Measurements from ENCODE around the gene EMC10. TPM values are rescaled to one million over a fixed set of nuclear protein-coding genes. Genes with fewer than 3 reads are reported as not detected.

Gene EMC10
- polyA plus RNA-seq, 1 experiment: 89.1 TPM

DNA sequence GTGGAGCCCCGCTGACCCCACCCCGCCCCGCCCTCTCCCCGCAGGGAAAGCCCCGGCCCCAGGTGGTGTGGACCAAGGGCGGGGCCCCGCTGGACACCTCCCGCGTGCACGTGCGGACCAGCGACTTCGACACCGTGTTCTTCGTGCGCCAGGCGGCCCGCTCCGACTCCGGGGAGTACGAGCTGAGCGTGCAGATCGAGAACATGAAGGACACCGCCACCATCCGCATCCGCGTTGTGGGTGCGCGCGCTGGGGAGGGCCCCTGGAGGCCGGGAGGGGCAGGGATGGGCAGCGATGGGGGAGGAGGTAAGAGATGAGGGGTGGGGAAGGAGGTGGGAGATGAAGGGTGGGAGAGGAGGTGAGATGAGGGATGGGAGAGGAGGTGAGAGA, 17.2 kb upstream of the EMC10 start:
- Histone ChIP-seq H3K36me3 (ENCODE audit: control insufficient read depth, insufficient read depth, low read length) (no peaks in the 10 kb centered on the region), H3K4me3 (ENCODE audit: low read depth, low read length) (no peak overlapping the region), H3K27me3 (ENCODE audit: control insufficient read depth, insufficient read depth, low read length) (peaks cover 2% of the 10 kb centered on the region)
- CTCF ChIA-PET: interaction anchor here (1.3 to 1.4 kb wide), 2 partner anchors 91 to 101 kb away, joined by 3 to 6 read pairs; no protein-coding TSS in a partner anchor
- TF ChIP-seq, protein P1, sequence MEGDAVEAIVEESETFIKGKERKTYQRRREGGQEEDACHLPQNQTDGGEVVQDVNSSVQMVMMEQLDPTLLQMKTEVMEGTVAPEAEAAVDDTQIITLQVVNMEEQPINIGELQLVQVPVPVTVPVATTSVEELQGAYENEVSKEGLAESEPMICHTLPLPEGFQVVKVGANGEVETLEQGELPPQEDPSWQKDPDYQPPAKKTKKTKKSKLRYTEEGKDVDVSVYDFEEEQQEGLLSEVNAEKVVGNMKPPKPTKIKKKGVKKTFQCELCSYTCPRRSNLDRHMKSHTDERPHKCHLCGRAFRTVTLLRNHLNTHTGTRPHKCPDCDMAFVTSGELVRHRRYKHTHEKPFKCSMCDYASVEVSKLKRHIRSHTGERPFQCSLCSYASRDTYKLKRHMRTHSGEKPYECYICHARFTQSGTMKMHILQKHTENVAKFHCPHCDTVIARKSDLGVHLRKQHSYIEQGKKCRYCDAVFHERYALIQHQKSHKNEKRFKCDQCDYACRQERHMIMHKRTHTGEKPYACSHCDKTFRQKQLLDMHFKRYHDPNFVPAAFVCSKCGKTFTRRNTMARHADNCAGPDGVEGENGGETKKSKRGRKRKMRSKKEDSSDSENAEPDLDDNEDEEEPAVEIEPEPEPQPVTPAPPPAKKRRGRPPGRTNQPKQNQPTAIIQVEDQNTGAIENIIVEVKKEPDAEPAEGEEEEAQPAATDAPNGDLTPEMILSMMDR (IDR thresholded peaks at IDR 0.05; ENCODE audit: insufficient read depth, low read depth, low read length): no peak
- POLR2A ChIA-PET: no interaction called here
- no peak for DNase-seq (ENCODE audit: low read depth)

DNA sequence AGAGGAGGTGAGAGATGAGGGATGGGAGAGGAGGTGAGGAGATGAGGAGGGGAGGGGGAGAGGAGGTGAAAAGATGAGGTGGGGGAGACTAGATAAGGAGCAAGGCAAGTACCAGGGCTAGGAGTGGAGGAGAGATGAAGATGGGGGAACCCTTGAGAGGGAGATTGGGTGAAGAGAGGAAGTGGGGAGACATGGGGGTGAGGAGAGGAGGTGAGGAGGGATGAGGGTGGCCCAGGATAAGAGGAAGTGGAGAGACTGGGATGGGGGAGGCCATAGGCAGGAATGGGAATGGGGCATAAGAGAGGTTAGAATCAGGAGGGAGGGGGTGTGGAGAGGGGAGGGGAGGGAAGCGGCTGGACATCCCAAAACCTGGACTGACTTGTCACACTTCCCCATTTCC, 16.7 kb upstream of the EMC10 start:
- ChIA-PET CTCF (interaction anchor here (1.4 to 7.8 kb wide), 5 partner anchors 10 to 103 kb away, joined by 4 to 82 read pairs (median 9); partner anchors contain the start of genes NAPSA and POLD1), POLR2A (no interaction called here)
- H3K36me3 ChIP-seq (ENCODE audit: control insufficient read depth, insufficient read depth, low read length): no peaks in the 10 kb centered on the region
- DNase-seq (ENCODE audit: low read depth): no peak
- peaks cover 2% of the 10 kb centered on the region; the same call in 1 of the 2 replicates for H3K27me3 ChIP-seq (ENCODE audit: control insufficient read depth, insufficient read depth, low read length)
- H3K4me3 ChIP-seq (ENCODE audit: low read depth, low read length): no peak overlapping the region
- TF ChIP-seq, protein P1 (IDR thresholded peaks at IDR 0.05; ENCODE audit: insufficient read depth, low read depth, low read length): no peak

DNA sequence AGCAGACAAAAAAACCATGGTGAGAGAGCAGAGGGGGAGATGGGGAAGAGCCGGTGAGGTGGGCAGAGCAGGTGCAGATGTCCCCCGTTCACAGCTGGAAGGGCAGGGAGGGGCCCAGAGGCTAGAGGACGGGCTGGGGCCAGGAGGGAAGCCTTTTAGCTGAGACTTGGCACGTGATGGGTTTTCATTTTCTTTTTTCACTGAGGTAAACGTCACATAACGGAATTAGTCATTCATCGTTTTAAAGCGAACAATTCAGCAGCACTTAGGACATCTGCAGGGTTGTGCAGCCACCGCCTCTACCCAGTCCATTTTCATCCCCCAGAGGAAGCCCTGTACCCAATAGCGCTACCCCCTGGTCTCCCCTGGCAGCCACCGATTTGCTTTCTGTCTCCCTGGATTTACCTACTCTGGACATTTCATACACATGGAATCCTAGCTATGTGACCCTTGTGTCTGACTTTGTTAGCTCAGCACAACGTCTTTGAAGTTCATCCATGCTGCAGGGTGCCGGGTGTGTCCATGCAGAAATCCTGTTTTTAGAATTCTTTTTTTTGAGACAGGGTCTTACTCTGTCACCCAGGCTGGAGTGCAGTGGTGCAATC, 16.0 kb upstream of the EMC10 start:
- Histone ChIP-seq H3K27me3 (ENCODE audit: control insufficient read depth, insufficient read depth, low read length) (peaks cover 2% of the 10 kb centered on the region; the same call in 1 of the 2 replicates), H3K4me3 (ENCODE audit: low read depth, low read length) (no peak overlapping the region), H3K36me3 (ENCODE audit: control insufficient read depth, insufficient read depth, low read length) (no peaks in the 10 kb centered on the region)
- ChIA-PET CTCF (interaction anchor here (0.7 to 7.8 kb wide), 17 partner anchors 8 to 108 kb away, joined by 3 to 82 read pairs (median 4); partner anchors contain the start of genes NAPSA, NR1H2 and POLD1), POLR2A (interaction anchor here (1.0 kb wide), 1 partner anchor 92 kb away, joined by 3 read pairs; no protein-coding TSS in a partner anchor)
- no peak for DNase-seq (ENCODE audit: low read depth)
- TF ChIP-seq, protein P1 (IDR thresholded peaks at IDR 0.05; ENCODE audit: insufficient read depth, low read depth, low read length): no peak

DNA sequence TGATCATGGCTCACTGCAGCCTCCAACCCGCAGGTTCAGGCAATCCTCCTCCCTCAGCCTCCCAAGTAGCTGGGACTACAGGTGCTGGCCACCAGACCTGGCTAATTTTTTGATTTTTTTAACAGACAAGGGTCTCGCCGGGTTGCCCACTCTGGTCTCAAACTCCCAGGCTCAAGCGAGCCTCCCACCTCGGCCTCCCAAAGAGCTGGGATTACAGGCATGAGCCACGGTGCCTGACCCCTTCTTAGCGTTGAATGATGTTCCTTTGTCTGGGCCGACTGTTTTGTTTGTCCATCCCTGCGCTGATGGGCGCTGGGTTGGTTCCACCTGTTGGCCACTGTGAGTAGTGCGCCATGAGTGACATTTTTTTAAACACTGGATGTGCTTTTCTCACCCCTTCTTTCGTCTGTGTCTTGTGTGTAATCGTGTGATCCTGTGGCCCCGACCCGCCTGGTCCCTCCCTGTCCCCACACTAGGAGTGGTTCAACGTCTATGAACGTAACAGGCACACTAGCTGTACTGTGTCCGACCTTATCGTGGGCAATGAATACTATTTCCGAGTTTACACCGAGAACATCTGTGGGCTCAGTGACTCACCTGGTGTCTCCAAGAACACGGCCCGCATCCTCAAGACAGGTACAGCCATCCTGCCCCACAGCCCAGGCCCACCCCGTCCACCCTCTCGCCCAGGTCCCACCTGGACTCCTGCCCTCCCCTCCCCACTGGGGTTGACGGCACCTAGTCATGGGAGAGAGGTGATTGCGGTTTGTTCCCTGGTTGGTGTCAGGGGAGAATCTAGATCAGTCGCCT, 15.0 kb upstream of the EMC10 start:
- Histone ChIP-seq H3K36me3 (ENCODE audit: control insufficient read depth, insufficient read depth, low read length) (no peaks in the 10 kb centered on the region), H3K27me3 (ENCODE audit: control insufficient read depth, insufficient read depth, low read length) (peaks cover 2% of the 10 kb centered on the region; the same call in 1 of the 2 replicates), H3K4me3 (ENCODE audit: low read depth, low read length) (no peak overlapping the region)
- POLR2A ChIA-PET: interaction anchor here (1.0 kb wide), 1 partner anchor 93 kb away, joined by 3 read pairs; no protein-coding TSS in a partner anchor
- DNase-seq (ENCODE audit: low read depth): peak; percentile 6
- TF ChIP-seq, protein P1 (IDR thresholded peaks at IDR 0.05; ENCODE audit: insufficient read depth, low read depth, low read length): peak; percentile 86
- CTCF ChIA-PET: interaction anchor here (0.7 to 7.8 kb wide), 18 partner anchors 8 to 109 kb away, joined by 3 to 82 read pairs (median 4); partner anchors contain the start of genes NAPSA, NR1H2 and POLD1

DNA sequence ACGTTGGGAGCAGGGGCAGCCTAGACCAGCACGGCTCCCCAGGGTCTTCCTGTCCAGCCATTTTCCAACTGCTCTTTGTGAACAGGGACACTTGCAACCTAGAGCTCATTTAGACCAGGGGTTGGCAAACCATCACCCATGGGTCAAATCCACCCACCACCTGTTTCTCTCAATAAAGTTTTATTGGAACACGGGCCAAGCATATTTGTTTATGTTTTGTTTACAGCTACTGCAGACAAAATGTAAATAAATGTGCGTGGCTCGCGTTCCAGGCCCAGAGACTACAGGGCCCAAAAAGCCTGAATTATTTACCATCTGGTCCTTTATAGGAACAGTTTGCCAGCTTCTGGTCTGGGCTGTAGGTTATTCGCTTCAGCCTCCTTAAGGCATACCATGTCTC, 13.3 kb upstream of the EMC10 start:
- Histone ChIP-seq H3K36me3 (ENCODE audit: control insufficient read depth, insufficient read depth, low read length) (no peaks in the 10 kb centered on the region), H3K4me3 (ENCODE audit: low read depth, low read length) (no peak overlapping the region), H3K27me3 (ENCODE audit: control insufficient read depth, insufficient read depth, low read length) (no peaks in the 10 kb centered on the region)
- TF ChIP-seq, protein P1 (IDR thresholded peaks at IDR 0.05; ENCODE audit: insufficient read depth, low read depth, low read length): no peak
- DNase-seq (ENCODE audit: low read depth): no peak
- CTCF ChIA-PET: interaction anchor here (1.1 to 7.8 kb wide), 5 partner anchors 13 to 106 kb away, joined by 4 to 82 read pairs (median 15); partner anchors contain the start of genes NAPSA and NR1H2
- POLR2A ChIA-PET: interaction anchor here (1.2 kb wide), 1 partner anchor 94 kb away, joined by 9 read pairs; no protein-coding TSS in a partner anchor

Measured in BJ (cell line).